ENCODE data around the gene SPAG9.
"Not testable (repeated sequence)": the region's sequence is repeated elsewhere in the genome, so short reads cannot be mapped to it uniquely, and the experiment has no call there.

Gene SPAG9

DNA sequence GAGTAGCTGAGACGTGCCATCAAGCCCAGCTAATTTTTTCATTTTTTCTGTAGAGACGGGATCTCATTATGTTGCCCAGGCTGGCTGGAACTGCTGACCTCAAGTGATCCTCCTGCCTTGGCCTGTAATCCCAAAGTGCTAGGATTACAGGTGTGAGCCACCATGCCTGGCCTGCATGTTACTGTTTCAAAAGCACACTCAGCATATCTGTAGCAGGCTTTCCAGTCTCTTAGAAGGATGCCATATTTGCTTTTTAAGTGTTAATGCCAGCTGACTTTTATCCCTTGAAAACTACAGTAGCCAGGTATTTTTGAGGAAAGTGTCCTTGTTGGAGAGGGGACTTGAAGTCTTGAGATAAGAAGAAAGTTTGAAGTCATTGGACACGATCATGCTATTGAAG, 15.3 kb upstream of the SPAG9 start:
- H3K4me3 ChIP-seq (ENCODE audit: control insufficient read depth, low read depth, low read length) = no peak overlapping the region
- no peak for DNase-seq (ENCODE audit: low read depth)
- TF ChIP-seq, protein P1, sequence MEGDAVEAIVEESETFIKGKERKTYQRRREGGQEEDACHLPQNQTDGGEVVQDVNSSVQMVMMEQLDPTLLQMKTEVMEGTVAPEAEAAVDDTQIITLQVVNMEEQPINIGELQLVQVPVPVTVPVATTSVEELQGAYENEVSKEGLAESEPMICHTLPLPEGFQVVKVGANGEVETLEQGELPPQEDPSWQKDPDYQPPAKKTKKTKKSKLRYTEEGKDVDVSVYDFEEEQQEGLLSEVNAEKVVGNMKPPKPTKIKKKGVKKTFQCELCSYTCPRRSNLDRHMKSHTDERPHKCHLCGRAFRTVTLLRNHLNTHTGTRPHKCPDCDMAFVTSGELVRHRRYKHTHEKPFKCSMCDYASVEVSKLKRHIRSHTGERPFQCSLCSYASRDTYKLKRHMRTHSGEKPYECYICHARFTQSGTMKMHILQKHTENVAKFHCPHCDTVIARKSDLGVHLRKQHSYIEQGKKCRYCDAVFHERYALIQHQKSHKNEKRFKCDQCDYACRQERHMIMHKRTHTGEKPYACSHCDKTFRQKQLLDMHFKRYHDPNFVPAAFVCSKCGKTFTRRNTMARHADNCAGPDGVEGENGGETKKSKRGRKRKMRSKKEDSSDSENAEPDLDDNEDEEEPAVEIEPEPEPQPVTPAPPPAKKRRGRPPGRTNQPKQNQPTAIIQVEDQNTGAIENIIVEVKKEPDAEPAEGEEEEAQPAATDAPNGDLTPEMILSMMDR (conservative IDR thresholded peaks at IDR 0.05; ENCODE audit: control insufficient read depth, insufficient read depth, low read depth, low read length) = no peak

DNA sequence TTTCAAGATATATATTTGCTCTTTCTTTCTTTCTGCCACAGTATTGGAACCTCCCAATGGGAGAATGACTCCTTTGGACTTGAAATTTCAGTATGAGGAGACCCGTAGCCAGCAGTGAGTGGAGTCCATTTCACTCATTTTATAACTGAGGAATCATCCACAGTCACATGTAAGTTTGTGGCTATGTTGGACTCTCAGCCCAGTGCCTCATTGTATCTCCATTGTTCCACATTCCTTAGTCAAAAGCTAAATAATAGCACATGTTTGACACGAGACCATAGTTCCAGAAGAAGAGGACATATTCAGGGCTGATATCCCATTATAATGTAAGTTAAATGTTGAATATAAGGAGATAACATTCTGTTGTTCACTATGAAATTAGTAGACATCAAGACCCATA, 12.7 kb upstream of the SPAG9 start:
- no peak overlapping the region for H3K4me3 ChIP-seq (ENCODE audit: control insufficient read depth, low read depth, low read length)
- TF ChIP-seq, protein P1 (conservative IDR thresholded peaks at IDR 0.05; ENCODE audit: control insufficient read depth, insufficient read depth, low read depth, low read length) = no peak
- no peak for DNase-seq (ENCODE audit: low read depth)

DNA sequence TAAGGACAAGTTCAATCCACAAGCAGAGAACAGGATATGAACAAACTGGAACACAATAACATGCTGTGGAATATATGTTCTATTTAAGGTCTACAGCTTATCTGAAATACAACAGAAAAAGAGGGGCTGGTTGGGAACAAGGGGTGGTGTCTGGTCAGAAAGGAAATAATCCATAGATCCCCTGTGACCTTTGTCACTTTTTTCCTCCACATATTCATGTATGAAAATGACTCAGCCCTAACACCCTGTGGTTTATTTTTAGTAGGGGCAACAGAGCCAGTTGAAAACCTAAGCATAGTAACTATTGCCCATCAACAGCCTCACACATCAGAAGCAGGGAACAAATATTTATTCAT, 12.3 kb upstream of the SPAG9 start:
- DNase-seq (ENCODE audit: low read depth) = no peak

DNA sequence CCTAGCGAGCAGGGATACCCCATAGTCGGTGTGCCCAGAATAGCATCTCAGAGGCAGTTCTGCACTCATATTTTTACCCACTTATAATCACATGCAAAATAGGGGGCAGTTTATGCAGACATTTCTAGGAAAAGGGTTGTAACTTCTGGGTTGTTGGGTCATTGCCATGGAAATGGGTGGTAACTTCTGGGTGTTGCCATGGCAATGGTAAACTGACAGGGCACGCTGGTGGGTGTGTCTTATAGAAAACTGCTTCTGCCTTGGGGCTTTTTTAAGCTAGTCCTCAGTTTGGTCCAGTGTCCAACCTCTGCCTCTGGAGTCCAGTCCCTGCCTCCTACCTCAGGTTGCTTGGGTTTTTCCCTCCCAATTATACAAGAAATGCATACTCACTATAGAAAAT, 7.4 kb upstream of the SPAG9 start:
- H3K4me3 ChIP-seq (ENCODE audit: control insufficient read depth, low read depth, low read length) = no peak overlapping the region
- DNase-seq (ENCODE audit: low read depth) = no peak
- TF ChIP-seq, protein P1 (conservative IDR thresholded peaks at IDR 0.05; ENCODE audit: control insufficient read depth, insufficient read depth, low read depth, low read length) = no peak

More for the DNA sequence above, 12.3 kb upstream of the SPAG9 start:
- TF ChIP-seq, protein P1 (conservative IDR thresholded peaks at IDR 0.05; ENCODE audit: control insufficient read depth, insufficient read depth, low read depth, low read length) = no peak
- H3K4me3 ChIP-seq (ENCODE audit: control insufficient read depth, low read depth, low read length) = no peak overlapping the region

DNA sequence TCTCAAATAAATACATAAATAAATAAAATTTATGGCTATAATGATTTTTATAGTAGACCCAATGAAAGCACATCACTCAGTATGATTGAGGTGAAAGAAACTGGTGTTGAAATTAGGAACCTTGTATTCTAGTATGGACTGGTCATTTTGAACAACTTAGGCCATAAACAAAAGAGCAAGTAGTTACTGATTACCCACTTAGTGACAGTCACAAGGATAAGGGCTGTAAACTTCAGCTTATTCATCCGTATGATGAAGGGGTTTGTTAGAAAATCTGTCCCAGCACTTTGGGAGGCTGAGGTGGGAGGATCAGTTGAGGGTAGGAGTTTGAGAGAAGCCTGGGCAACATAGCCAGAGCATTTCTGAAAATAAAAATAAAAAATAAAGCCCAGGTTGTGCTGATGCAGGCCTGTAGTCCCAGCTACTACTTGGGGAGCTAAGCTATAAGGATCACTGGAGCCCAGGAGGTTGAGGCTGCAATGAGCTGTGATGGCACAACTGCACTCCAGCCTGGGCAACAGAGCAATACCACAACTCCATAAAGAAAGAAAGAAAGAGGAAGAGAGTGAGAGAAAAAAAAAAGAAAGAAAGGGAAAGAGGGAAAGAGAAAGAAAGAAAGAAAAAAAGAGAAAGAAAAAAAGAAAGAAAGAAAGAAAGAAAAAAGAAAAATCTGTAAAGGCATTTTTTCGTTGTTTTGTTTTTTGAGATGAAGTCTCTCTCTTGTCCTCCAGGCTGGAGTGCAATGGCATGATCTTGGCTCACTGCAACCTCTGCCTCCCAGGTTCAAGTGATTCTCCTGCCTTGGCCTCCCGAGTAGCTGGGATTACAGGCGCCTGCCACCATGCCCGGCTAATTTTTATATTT, 4.2 kb upstream of the SPAG9 start:
- TF ChIP-seq, protein P1 (conservative IDR thresholded peaks at IDR 0.05; ENCODE audit: control insufficient read depth, insufficient read depth, low read depth, low read length) = no peak
- no peak for DNase-seq (ENCODE audit: low read depth)
- no peak overlapping the region for H3K4me3 ChIP-seq (ENCODE audit: control insufficient read depth, low read depth, low read length)

DNA sequence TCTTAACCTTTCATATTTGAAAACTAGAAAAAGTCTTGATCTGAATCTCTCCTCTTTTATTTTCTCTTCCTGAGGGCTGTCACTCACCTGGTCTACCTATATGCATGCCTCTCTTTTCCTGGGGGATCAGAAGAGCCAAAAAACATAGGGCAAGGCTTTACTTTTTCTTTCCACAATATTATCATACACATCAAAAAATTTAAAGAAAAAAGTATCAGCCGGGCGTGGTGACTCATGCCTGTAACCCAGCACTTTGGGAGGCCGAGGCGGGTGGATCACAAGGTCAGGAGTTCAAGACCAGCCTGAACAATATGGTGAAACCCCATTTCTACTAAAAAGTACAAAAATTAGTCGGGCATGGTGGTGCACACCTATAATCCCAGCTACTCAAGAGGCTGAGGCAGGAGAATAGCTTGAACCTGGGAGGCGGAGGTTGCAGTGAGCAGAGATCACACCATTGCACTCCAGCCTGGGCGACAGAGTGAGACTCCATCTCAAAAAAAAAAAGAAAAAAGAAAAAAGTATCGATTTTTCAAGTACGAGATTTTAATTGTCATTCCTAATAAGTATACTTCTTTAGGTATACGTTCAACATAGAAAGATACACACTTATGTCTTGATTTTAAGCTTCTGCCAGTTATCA, 1.9 kb upstream of the SPAG9 start:
- H3K4me3 ChIP-seq (ENCODE audit: control insufficient read depth, low read depth, low read length); DNase-seq (ENCODE audit: low read depth): not testable (repeated sequence)
